ENCODE data around the gene RAB27A. TPM values are rescaled to one million over a fixed set of nuclear protein-coding genes. Genes with fewer than 3 reads are reported as not detected.
A peak's percentile ranks its signal among the peaks of the same experiment; 100 is the strongest.

The RAB27A gene
- polyA plus RNA-seq, 1 donor (not counting 4 experiments of a cell fraction or from before 2014, with no cell fraction given) = 10.8 TPM

GRCh38 chr15:55241186-55241585 lies 48.4 kb downstream of the RAB27A start:
- no peaks in the 10 kb centered on the region for H3K27me3 ChIP-seq (ENCODE audit: control insufficient read depth, extremely low read depth, insufficient read depth, low read length)
- no peak overlapping the region for H2AFZ ChIP-seq (ENCODE audit: control insufficient read depth, low read length)
- H3K4me2 ChIP-seq (ENCODE audit: control insufficient read depth, extremely low read depth, insufficient read depth, low read depth, low read length) = no peak overlapping the region
- no peak overlapping the region for H3K27ac ChIP-seq (ENCODE audit: control insufficient read depth, insufficient read depth, low read length)
- no peaks in the 10 kb centered on the region for H3K9me1 ChIP-seq (ENCODE audit: control insufficient read depth, extremely low read depth, insufficient read depth, low read length)
- TF ChIP-seq EZH2 (IDR thresholded peaks at IDR 0.05; ENCODE audit: low read length) (no peak), CTCF (optimal IDR thresholded peaks at IDR 0.05 in 1 of 3, IDR thresholded peaks at IDR 0.05 in 1 of 3, conservative IDR thresholded peaks at IDR 0.05 in 1 of 3; ENCODE audit: extremely low read depth in 1 of 3, insufficient read depth in 2 of 3, low read length in 3 of 3) (no peak)
- no peaks in the 10 kb centered on the region for H3K9me3 ChIP-seq (ENCODE audit: control insufficient read depth, low read depth, low read length)
- H4K20me1 ChIP-seq (ENCODE audit: control insufficient read depth, extremely low read depth, insufficient read depth, low read length) = no peaks in the 10 kb centered on the region
- no peaks in the 10 kb centered on the region for H3K79me2 ChIP-seq (ENCODE audit: control insufficient read depth, insufficient read depth, low read length)
- H3K36me3 ChIP-seq (ENCODE audit: control insufficient read depth in 2 of 2, extremely low read depth in 1 of 2, insufficient read depth in 2 of 2, low read length in 2 of 2) = no peaks in the 10 kb centered on the region
- FAIRE-seq (no peak), DNase-seq (ENCODE audit: low read depth, low spot score) (no peak)
- H3K4me1 ChIP-seq (ENCODE audit: control insufficient read depth, extremely low read depth, insufficient read depth, low read length) = no peaks in the 10 kb centered on the region
- H3K9ac ChIP-seq (ENCODE audit: control insufficient read depth, extremely low read depth, insufficient read depth, low read length) = no peak overlapping the region
- dilution Hi-C loops (cut with MboI; ENCODE audit: extremely low pct_ligation_motif_present, low sequenced_read_pairs) = no loop called here
- H3K4me3 ChIP-seq (ENCODE audit: control insufficient read depth in 2 of 3, extremely low read depth in 1 of 3, insufficient read depth in 2 of 3, low read depth in 1 of 3, low read length in 3 of 3) = no peak overlapping the region

GRCh38 chr15:55240125-55240760 lies 49.4 kb downstream of the RAB27A start:
- no peak overlapping the region for H3K4me2 ChIP-seq (ENCODE audit: control insufficient read depth, extremely low read depth, insufficient read depth, low read depth, low read length)
- no peaks in the 10 kb centered on the region for H3K9me1 ChIP-seq (ENCODE audit: control insufficient read depth, extremely low read depth, insufficient read depth, low read length)
- H3K9me3 ChIP-seq (ENCODE audit: control insufficient read depth, low read depth, low read length) = no peaks in the 10 kb centered on the region
- H3K36me3 ChIP-seq (ENCODE audit: control insufficient read depth in 2 of 2, extremely low read depth in 1 of 2, insufficient read depth in 2 of 2, low read length in 2 of 2) = no peaks in the 10 kb centered on the region
- H3K9ac ChIP-seq (ENCODE audit: control insufficient read depth, extremely low read depth, insufficient read depth, low read length) = no peak overlapping the region
- no peak overlapping the region for H3K27ac ChIP-seq (ENCODE audit: control insufficient read depth, insufficient read depth, low read length)
- no peak for DNase-seq (ENCODE audit: low read depth, low spot score)
- H3K4me3 ChIP-seq (ENCODE audit: control insufficient read depth in 2 of 3, extremely low read depth in 1 of 3, insufficient read depth in 2 of 3, low read depth in 1 of 3, low read length in 3 of 3) = no peak overlapping the region
- no peak overlapping the region for H2AFZ ChIP-seq (ENCODE audit: control insufficient read depth, low read length)
- dilution Hi-C loops (cut with MboI; ENCODE audit: extremely low pct_ligation_motif_present, low sequenced_read_pairs) = no loop called here
- H3K27me3 ChIP-seq (ENCODE audit: control insufficient read depth, extremely low read depth, insufficient read depth, low read length) = no peaks in the 10 kb centered on the region
- no peaks in the 10 kb centered on the region for H3K79me2 ChIP-seq (ENCODE audit: control insufficient read depth, insufficient read depth, low read length)
- H4K20me1 ChIP-seq (ENCODE audit: control insufficient read depth, extremely low read depth, insufficient read depth, low read length) = no peaks in the 10 kb centered on the region
- TF ChIP-seq EZH2 (IDR thresholded peaks at IDR 0.05; ENCODE audit: low read length) (no peak), CTCF (optimal IDR thresholded peaks at IDR 0.05 in 1 of 3, IDR thresholded peaks at IDR 0.05 in 1 of 3, conservative IDR thresholded peaks at IDR 0.05 in 1 of 3; ENCODE audit: extremely low read depth in 1 of 3, insufficient read depth in 2 of 3, low read length in 3 of 3) (no peak)
- H3K4me1 ChIP-seq (ENCODE audit: control insufficient read depth, extremely low read depth, insufficient read depth, low read length) = no peaks in the 10 kb centered on the region
- FAIRE-seq = peak; percentile 5
